GM08714 (cell line): ENCODE measurements around the gene MAP3K6.
A peak's percentile ranks its signal among the peaks of the same experiment; 100 is the strongest.

Experiments used
- H3K4me3 ChIP-seq: fragments of 200-500 bp; sonication (Bioruptor generic); 2 replicates; pipeline ENCODE4 v1.5.1; 2014; ENCODE audit warnings: mild to moderate bottlenecking, low read length, inconsistent platforms
- ZNF274 ChIP-seq: IDR thresholded peaks from 2 replicates; pipeline ENCODE4 v1.6.1; 2012; ENCODE audit warnings: mild to moderate bottlenecking, low read depth, low read length

Gene MAP3K6

GRCh38 chr1:27400082-27400962, 33.6 kb upstream of the MAP3K6 start:
- no peak for TF ChIP-seq ZNF274
- H3K4me3 ChIP-seq = no peak overlapping the region

GRCh38 chr1:27399251-27400025, 32.7 kb upstream of the MAP3K6 start:
- no peak for TF ChIP-seq ZNF274
- no peak overlapping the region for H3K4me3 ChIP-seq

DNA sequence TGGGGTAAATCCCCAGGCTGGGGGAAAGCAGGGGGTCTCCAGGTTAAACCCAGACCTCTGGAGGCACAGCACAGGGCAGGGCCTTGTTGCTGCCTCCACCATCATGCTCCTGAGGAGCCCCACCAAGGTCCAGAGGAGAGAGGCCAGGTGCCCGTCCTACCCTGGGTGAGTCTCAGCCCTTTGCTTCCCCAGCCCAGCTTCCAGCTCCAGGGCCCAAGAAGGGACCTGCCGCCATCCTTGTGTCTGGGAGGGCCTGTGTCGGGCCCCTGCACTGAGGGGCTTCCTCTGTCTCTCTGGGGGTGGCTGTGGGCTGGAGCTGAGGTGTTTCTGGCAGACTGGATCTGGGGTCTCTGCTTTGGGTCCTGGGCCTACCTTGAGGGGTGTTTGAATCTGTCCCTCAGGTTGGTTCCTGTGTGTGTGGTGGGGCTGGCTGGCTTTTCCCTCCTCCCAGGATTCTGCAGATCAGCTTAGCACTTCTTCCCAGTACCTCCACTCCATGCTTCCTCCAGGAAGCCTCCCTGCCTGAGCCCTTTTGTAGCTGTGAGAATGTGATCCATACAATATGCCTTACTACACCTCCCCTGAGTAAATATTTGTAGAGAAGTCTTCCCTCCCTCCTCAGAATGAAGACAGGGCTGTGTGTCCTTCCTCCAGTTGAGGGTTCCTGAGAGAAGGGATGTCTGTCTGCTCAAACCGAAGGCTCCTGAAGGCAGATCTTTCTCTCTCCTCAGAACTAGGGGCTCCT, 31.8 kb upstream of the MAP3K6 start:
- no peak for TF ChIP-seq ZNF274
- no peak overlapping the region for H3K4me3 ChIP-seq

GRCh38 chr1:27397749-27398148, 31.0 kb upstream of the MAP3K6 start:
- H3K4me3 ChIP-seq = no peak overlapping the region
- TF ChIP-seq ZNF274 = no peak

DNA sequence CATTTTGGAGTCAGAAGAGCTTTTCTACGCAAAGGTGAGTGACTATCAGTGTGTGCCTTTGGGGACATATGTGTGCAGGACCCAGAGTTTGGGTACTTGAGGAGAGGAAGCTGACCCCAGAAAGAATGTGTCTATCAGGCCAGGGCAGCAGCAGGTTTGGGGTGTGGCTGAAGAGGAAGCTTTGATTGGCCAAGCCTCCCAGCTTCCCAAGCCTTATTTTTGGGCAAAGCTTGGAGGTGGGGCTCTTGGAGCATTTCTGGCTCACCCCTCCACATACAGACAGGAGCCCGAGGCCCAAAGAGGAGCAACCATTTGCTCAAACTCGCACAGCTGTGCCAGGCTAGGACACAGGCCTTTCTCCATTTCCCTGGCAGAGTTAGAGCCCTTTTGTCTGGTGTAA, 30.3 kb upstream of the MAP3K6 start:
- TF ChIP-seq ZNF274 = no peak
- no peak overlapping the region for H3K4me3 ChIP-seq

GRCh38 chr1:27395441-27396195, 28.9 kb upstream of the MAP3K6 start:
- no peak for TF ChIP-seq ZNF274
- no peak overlapping the region for H3K4me3 ChIP-seq

GRCh38 chr1:27394925-27395324, 28.2 kb upstream of the MAP3K6 start:
- TF ChIP-seq ZNF274 = no peak
- H3K4me3 ChIP-seq = no peak overlapping the region

DNA sequence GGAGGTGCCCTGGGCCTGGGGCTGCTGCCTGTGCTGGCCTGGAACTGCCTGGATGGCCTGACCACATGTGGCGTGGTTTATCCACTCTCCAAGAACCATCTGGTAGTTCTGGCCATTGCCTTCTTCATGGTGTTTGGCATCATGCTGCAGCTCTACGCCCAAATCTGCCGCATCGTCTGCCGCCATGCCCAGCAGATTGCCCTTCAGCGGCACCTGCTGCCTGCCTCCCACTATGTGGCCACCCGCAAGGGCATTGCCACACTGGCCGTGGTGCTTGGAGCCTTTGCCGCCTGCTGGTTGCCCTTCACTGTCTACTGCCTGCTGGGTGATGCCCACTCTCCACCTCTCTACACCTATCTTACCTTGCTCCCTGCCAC, 27.5 kb upstream of the MAP3K6 start:
- no peak for TF ChIP-seq ZNF274
- H3K4me3 ChIP-seq = no peak overlapping the region

- H3K4me3 ChIP-seq = no peak overlapping the region
Measured at GRCh38 chr1:27393641-27394281, 27.0 kb upstream of the MAP3K6 start.

DNA sequence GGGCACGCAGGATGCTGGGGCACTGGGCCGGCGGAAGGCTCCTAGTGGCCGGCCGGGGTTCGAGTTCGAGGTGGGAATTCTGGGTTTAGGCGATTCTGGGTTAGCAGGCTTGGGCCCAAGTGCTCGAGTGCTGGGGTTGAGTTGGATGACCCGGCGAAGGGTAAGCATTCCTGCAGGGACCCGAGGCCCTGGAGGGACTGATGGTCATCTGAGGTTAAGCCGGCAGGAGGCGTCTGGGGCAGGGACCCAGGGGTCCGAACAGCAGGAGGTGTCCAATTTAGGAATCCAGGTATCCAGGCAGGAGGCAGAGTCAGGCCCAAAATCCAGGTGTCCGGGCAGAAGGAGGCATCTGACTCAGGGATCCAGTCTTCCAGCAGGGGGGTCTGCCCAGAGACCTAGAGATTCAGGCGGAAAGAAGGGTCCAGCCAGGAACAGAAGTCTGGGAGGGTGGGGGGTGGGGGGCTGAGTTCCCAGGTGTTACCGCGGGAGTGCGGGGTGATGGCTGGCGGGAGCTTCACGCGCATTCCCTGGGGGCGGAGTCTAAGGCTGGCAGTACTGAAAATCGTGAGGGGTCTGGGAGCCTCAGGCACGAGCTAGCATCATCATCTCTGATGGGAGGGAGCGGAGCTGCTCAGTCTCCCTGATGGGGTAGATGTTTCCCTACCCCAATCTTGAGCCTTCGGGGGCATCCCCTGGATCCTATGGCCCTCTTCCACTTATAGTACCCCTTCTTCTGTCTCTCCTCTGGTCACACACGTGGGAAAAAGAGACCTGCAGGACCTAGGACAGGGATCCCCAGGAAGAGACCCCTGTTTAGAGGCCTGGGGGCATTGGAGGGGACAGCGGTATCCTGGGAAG, 26.2 kb upstream of the MAP3K6 start:
- H3K4me3 ChIP-seq = peak overlapping the region; percentile 58; the same call in 1 of the 2 replicates
- TF ChIP-seq ZNF274 = no peak

More at GRCh38 chr1:27393641-27394281, 27.0 kb upstream of the MAP3K6 start:
- no peak for TF ChIP-seq ZNF274

DNA sequence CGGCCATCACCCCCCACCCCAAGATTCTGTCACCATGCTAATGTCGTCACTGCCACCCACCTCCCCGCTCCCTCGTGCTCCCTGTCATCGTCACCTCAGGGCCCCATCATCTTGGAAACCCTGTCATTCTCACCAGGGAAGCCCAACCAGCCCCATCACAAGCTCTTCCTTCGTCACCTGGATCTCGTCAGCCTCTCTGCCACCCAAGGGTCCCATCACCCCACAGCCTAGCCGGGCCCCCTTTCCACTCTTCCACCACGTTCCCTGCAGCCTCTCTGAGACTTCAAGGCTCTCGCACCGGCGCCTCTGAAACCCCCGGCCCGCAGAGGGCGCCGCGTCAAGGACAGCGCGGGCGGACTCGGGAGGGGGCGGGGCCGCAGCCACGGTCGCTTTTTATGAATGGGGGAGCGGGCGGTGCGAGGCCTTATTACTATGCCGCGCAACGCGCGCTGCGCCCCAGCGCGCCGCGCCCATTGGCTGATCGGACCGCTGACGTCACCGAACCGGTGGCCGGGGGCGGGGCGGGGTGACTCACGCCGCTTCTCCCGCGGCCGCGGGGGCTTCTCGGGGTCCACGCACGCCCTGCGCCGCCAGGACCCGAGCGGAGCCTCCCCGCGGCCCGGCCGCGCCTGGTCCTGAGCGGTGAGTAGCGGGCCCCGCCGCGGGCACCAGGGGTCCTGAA, 25.5 kb upstream of the MAP3K6 start, which contains the start of gene GPR3:
Gene GPR3 (plus strand): TSS at position 527 of the 682 bp plus-strand sequence. CDS start 1,177 bp downstream, outside the sequence.
- H3K4me3 ChIP-seq = peak within 1 kb of the TSS; percentile 58; the same call in 1 of the 2 replicates
- TF ChIP-seq ZNF274 = no peak
